ACC112 (cell line): ENCODE results near the gene MAX.
"Not testable (repeated sequence)": the region's sequence is repeated elsewhere in the genome, so short reads cannot be mapped to it uniquely, and the experiment has no call there.

Experiments
- H2AFZ ChIP-seq: fragments of 200-600 bp; sonication (generic); one replicate; pipeline ENCODE4 v1.6.0; 2017; ENCODE audit warnings: antibody characterized with exemption, low read length; ENCODE audit not compliant: unreplicated experiment
- H3K27ac ChIP-seq: fragments of 200-600 bp; sonication (generic); 2 replicates; pipeline ENCODE4 v1.5.1; 2014; ENCODE audit warnings: low read depth, mild to moderate bottlenecking, antibody characterized with exemption, low read length, moderate library complexity
- H3K27me3 ChIP-seq: fragments of 200-600 bp; sonication (generic); 2 replicates; pipeline ENCODE4 v1.6.1; 2014; ENCODE audit warnings: mild to moderate bottlenecking, antibody characterized with exemption, low read length, moderate library complexity, mixed read lengths; ENCODE audit not compliant: insufficient read depth
- H3K36me3 ChIP-seq: fragments of 200-600 bp; sonication (generic); 2 replicates; pipeline ENCODE4 v1.6.1; 2016; ENCODE audit warnings: mild to moderate bottlenecking, antibody characterized with exemption, low read length, moderate library complexity, mixed read lengths; ENCODE audit not compliant: insufficient read depth
- H3K4me1 ChIP-seq: fragments of 200-600 bp; sonication (generic); one replicate; pipeline ENCODE4 v1.6.1; 2016; ENCODE audit warnings: low read length, mixed read lengths; ENCODE audit not compliant: insufficient read depth, unreplicated experiment, control insufficient read depth
- H3K4me3 ChIP-seq: fragments of 200-600 bp; sonication (generic); 2 replicates; pipeline ENCODE4 v1.5.1; 2014; ENCODE audit warnings: mild to moderate bottlenecking, low read depth, low read length
- H3K79me2 ChIP-seq: fragments of 200-600 bp; sonication (generic); one replicate; pipeline ENCODE4 v1.6.0; 2016; ENCODE audit warnings: low read length; ENCODE audit not compliant: control insufficient read depth, unreplicated experiment, insufficient read depth

MAX gene

DNA sequence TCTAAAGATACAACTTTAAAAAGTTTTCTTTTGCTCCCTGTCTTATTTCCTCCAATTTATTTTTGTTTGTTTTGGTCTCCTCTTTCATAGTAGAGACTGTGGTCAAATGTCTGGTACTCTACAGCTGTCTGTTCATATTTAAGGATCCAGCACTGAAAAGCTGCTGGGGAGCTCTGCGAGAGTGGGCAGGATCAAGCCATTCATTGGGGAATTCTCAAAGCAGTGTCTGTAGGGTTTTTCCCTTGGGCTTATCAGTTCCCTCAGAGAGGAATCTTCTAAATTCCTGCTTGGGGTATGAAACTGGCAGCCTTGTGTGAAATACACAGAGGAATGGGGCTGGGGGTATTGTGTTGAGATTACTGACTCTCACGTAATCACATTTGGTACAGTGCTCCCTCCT is 63.4 kb downstream of the MAX start:
- H3K4me3 ChIP-seq, result no peak overlapping the region
- no peaks in the 10 kb centered on the region for H3K27me3 ChIP-seq
- H2AFZ ChIP-seq, result no peak overlapping the region
- H3K4me1 ChIP-seq, result no peaks in the 10 kb centered on the region
- H3K27ac ChIP-seq, result no peak overlapping the region
- no peaks in the 10 kb centered on the region for H3K79me2 ChIP-seq
- no peaks in the 10 kb centered on the region for H3K36me3 ChIP-seq

DNA sequence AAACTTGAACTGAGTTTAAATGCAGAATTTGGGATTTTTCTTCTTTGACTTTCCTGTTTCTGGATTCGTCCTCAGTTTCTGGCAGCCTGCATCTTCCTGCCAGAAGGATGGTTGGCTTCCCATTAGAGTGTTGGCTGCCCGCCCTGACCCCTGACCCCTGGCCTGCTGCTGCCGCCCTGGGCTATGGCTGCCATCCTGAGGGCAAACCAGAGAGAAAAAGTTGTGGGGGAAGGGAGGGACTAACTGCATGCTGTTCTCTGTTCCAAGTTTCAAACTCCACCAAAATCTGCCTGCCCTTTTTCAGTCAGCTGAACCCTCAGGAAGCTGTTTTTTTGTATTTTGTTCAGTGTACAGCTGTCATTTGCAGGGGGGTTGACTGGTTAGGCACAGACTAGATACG is 67.3 kb downstream of the MAX start:
- no peak overlapping the region for H2AFZ ChIP-seq
- H3K36me3 ChIP-seq, result peaks cover 6% of the 10 kb centered on the region; the same call in 1 of the 2 replicates
- H3K4me3 ChIP-seq, result no peak overlapping the region
- no peaks in the 10 kb centered on the region for H3K4me1 ChIP-seq
- H3K27ac ChIP-seq, result no peak overlapping the region
- no peaks in the 10 kb centered on the region for H3K79me2 ChIP-seq
- no peaks in the 10 kb centered on the region for H3K27me3 ChIP-seq

DNA sequence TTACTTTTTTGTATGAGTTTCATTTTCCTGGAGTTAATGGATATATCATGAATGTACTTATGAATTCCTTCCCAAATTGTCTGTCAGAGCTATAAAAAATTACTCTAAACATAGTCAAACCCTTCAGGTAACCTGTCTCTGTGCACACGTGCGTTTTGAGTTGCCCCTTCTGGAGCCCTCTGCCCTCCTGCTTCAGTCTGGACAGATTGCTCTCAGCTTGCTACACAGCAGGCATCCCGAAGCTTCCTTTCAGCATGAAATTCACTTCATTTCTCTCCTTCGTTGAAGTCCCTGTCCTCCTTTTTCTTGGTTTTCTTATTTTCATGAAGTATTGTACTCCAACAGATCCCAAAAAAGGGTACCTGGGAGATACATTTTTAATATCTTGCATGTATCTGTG is 68.3 kb downstream of the MAX start:
- Histone ChIP-seq H3K79me2 (no peaks in the 10 kb centered on the region), H3K4me1 (no peaks in the 10 kb centered on the region), H3K27me3 (no peaks in the 10 kb centered on the region), H3K36me3 (peaks cover 6% of the 10 kb centered on the region; the same call in 1 of the 2 replicates), H3K4me3 (no peak overlapping the region), H2AFZ (no peak overlapping the region), H3K27ac (no peak overlapping the region)

DNA sequence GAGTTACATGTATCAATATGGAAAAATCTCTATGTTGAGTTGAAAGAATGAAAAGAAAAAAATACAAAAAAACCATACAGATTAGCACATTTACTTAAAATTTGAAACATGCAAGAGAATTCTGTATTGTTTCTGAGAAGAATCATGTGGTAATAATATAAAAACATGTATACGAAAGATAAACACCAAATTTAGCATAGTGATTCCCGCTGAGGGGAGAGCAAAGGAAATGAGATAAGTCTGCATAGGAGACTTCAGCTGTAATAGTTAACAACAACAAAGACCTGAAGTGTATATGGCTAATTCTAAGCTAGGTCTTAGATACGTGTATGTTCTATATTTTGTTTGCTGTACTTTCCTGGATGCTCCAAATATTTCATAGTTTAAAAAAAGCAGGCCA is 69.1 kb downstream of the MAX start:
- no peaks in the 10 kb centered on the region for H3K79me2 ChIP-seq
- H3K27me3 ChIP-seq, result no peaks in the 10 kb centered on the region
- H3K27ac ChIP-seq, result no peak overlapping the region
- H3K36me3 ChIP-seq, result peaks cover 10% of the 10 kb centered on the region; the same call in 1 of the 2 replicates
- H3K4me3 ChIP-seq, result no peak overlapping the region
- H3K4me1 ChIP-seq, result no peaks in the 10 kb centered on the region
- no peak overlapping the region for H2AFZ ChIP-seq

DNA sequence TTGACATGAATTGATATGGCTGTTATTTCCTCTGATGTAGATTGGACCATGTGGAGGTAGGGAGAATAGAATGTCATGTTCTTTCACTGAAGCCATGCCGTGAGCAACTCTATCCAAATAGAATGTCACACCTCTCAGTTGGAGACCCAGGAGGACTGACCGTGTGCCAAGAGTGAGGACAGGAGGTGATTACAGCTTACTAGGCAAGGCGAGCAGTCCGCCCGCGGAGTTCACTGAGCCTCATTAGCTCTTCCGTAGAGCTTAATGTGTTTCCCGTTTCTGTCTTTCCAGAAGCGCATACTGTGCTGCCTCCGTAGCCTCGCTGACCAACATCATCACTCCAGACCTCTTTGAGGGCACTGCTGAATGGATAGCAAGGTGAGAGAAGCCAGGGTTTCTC is 70.0 kb downstream of the MAX start:
- H3K4me3 ChIP-seq, result no peak overlapping the region
- no peaks in the 10 kb centered on the region for H3K27me3 ChIP-seq
- H3K36me3 ChIP-seq, result peaks cover 12% of the 10 kb centered on the region; the same call in 1 of the 2 replicates
- no peaks in the 10 kb centered on the region for H3K4me1 ChIP-seq
- no peak overlapping the region for H2AFZ ChIP-seq
- no peaks in the 10 kb centered on the region for H3K79me2 ChIP-seq
- no peak overlapping the region for H3K27ac ChIP-seq

DNA sequence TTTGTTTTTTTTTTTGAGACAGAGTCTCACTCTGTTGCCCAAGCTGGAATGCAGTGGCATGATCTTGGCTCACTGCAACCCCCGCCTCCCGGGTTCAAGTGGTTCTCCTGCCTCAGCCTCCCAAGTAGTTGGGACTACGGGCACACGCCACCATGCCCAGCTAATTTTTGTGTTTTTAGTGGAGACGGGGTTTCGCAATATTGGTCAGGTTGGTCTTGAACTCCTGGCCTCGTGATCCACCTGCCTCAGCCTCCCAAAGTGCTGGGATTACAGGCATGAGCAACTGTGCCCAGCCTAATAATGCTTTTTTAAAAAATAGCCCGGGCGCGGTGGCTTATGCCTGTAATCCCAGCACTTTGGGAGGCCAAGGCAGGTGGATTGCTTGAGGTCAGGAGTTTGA is 71.0 kb downstream of the MAX start:
- H3K27ac ChIP-seq, H3K79me2 ChIP-seq, H2AFZ ChIP-seq, H3K27me3 ChIP-seq, H3K4me3 ChIP-seq, H3K4me1 ChIP-seq: not testable (repeated sequence)
- peaks cover 12% of the 10 kb centered on the region; the same call in 1 of the 2 replicates for H3K36me3 ChIP-seq

DNA sequence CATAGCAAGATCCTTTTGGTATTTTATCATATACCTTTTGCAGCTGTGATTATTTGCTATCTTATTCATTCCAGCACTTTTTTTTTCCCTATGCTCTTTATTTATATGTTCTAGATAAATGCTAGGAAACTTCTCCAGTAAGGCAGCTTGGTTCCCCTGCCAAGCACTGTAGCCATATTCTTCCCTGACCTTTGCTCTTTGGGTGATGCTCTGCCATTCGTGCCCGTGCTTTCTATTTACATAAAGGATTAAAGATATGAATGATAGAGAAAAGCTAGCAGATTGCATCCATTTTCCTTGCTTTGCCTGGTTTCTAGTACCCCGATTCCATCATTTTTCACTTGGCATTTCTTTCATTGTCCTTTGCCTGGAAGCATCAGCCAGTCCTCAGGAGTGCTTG is 73.4 kb downstream of the MAX start:
- no peak overlapping the region for H2AFZ ChIP-seq
- H3K36me3 ChIP-seq, result peaks cover 12% of the 10 kb centered on the region; the same call in 1 of the 2 replicates
- no peaks in the 10 kb centered on the region for H3K79me2 ChIP-seq
- H3K27ac ChIP-seq, result no peak overlapping the region
- no peaks in the 10 kb centered on the region for H3K4me1 ChIP-seq
- H3K27me3 ChIP-seq, result no peaks in the 10 kb centered on the region
- no peak overlapping the region for H3K4me3 ChIP-seq

DNA sequence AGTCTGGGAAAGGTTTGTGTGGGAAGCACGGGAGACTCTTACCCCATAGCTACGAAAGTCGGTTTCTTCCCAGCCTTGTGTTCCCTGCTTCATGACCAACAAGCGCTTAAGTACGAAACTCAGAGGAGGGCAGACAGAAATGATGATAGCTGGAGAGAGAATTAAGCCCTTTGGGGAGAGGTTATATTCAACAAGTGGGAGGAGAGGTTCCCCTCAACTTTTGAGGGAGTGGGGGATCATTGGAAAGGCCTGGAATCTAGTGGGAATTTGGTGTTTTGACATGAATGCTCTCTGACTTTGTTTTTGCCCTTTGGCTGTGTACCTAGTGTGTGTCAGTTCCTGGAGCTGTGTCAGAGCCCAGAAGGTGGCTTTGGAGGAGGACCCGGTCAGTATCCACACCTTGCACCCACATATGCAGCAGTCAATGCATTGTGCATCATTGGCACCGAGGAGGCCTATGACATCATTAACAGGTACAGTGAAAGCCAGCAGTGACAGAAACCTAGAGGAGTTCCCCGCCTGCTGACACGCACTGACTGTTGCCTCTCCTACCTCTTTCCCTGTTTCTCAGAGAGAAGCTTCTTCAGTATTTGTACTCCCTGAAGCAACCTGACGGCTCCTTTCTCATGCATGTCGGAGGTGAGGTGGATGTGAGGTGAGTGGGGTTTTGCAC is 75.1 kb downstream of the MAX start:
- no peak overlapping the region for H3K27ac ChIP-seq
- no peaks in the 10 kb centered on the region for H3K27me3 ChIP-seq
- H3K36me3 ChIP-seq, result peaks cover 6% of the 10 kb centered on the region; the same call in 1 of the 2 replicates
- no peak overlapping the region for H3K4me3 ChIP-seq
- H2AFZ ChIP-seq, result no peak overlapping the region
- H3K79me2 ChIP-seq, result no peaks in the 10 kb centered on the region
- H3K4me1 ChIP-seq, result no peaks in the 10 kb centered on the region

DNA sequence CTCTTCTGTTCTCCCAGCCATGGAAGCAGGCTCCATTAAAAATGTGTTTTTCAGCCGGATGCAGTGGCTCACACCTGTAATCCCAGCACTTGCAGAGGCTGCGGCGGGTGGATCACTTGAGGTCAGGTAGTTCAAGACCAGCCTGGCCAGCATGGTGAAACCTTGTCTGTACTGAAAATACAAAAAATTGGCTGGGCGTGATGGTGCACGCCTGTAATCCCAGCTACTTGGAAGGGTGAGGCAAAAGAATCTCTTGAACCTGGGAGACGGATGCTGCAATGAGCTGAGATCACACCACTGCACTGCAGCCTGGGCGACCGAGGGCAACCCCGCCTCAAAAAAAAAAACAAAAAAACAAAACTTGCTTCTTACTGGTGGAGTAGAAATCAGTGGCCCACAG is 75.8 kb downstream of the MAX start:
- peaks cover 6% of the 10 kb centered on the region; the same call in 1 of the 2 replicates for H3K36me3 ChIP-seq
- no peak overlapping the region for H3K27ac ChIP-seq
- H2AFZ ChIP-seq, result no peak overlapping the region
- H3K4me3 ChIP-seq, result no peak overlapping the region
- H3K79me2 ChIP-seq, result no peaks in the 10 kb centered on the region
- no peaks in the 10 kb centered on the region for H3K4me1 ChIP-seq
- H3K27me3 ChIP-seq, result no peaks in the 10 kb centered on the region

DNA sequence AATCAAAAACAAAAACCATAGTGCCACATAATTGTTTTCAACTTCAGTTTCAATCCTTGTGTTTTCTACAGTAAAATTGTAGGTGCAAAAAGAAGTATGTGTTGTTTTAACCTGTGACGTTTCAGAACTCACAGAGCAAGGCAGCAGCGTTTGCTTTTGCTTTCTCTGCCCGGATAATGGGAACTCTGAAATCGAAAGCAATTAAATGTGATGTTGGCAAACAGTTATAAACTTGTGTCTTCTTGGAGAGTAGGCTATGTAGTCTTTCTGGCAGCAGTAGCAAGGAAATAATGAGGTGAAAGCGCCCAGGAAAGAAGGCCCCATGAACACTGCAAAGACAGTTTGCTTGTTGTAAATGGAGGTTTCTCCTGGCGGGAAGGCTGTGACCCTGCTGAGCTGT is 76.5 kb downstream of the MAX start:
- Histone ChIP-seq H3K27ac (no peak overlapping the region), H2AFZ (no peak overlapping the region), H3K27me3 (no peaks in the 10 kb centered on the region), H3K36me3 (peaks cover 6% of the 10 kb centered on the region; the same call in 1 of the 2 replicates), H3K79me2 (no peaks in the 10 kb centered on the region), H3K4me1 (no peaks in the 10 kb centered on the region), H3K4me3 (no peak overlapping the region)
